ENCODE measurements around the gene PRPH2. TPM values are rescaled to one million over a fixed set of nuclear protein-coding genes. Genes with fewer than 3 reads are reported as not detected.

PRPH2 gene
- total RNA-seq (2022; extraction: Qiagen RNA extraction) = not detected in 5 replicates

GRCh38 chr6:42722497-42722896 lies at the start of gene PRPH2:
Gene PRPH2, minus strand, starts transcription at chr6:42722597. Its CDS starts 263 bp downstream, at chr6:42722334.

GRCh38 chr6:42745640-42746462 lies 23.5 kb upstream of the PRPH2 start, which contains the start of gene TBCC:
Gene TBCC, minus strand, starts transcription at chr6:42746103. Its CDS starts 30 bp downstream, at chr6:42746073.

Other genes starting within 250 kb of the PRPH2 start
- 6.0 to 8.5 TPM (median 6.9 TPM) in 5 replicates for gene UBR2, start 158.6 kb downstream of the PRPH2 start, total RNA-seq (2022; extraction: Qiagen RNA extraction)
- 16.1 to 17.2 TPM (median 16.9 TPM) in 5 replicates for gene TBCC, start 23.5 kb upstream of the PRPH2 start, total RNA-seq (2022; extraction: Qiagen RNA extraction)
- gene BICRAL, start 59.5 kb upstream of the PRPH2 start, total RNA-seq (2022; extraction: Qiagen RNA extraction) = 2.2 to 3.5 TPM (median 3.1 TPM) in 5 replicates
- gene RPL7L1, start 157.0 kb upstream of the PRPH2 start, total RNA-seq (2022; extraction: Qiagen RNA extraction) = 61.3 to 99.1 TPM (median 63.8 TPM) in 5 replicates
- not detected in 5 replicates for gene PTCRA, start 193.5 kb upstream of the PRPH2 start, total RNA-seq (2022; extraction: Qiagen RNA extraction)
- gene CNPY3, start 206.9 kb upstream of the PRPH2 start, total RNA-seq (2022; extraction: Qiagen RNA extraction) = 36.4 to 43.0 TPM (median 40.4 TPM) in 5 replicates
- gene GNMT, start 238.2 kb upstream of the PRPH2 start, total RNA-seq (2022; extraction: Qiagen RNA extraction) = 0.13 to 0.31 TPM (median 0.21 TPM) in 3 of 5 replicates, not detected in the others

Measured in A549 treated with Hydrocortisone at 1 μM for 4 hours (cell line).